Stimulated activated CD4-positive, alpha-beta T cell treated with anti-CD3 and anti-CD28 coated beads, Interleukin-1b, Interleukin-23, amount 100 ng/mL, for 24 hours (primary cell): Measurements from ENCODE around the gene TEDC2.

Experiments used
- DNase-seq, 4 experiments: peaks; one replicate each; pipeline ENCODE4 v3.0.0-alpha.2; 2020; ENCODE audit warnings: low read depth in 4 of 4, low spot score in 1 of 4

Gene TEDC2

DNA sequence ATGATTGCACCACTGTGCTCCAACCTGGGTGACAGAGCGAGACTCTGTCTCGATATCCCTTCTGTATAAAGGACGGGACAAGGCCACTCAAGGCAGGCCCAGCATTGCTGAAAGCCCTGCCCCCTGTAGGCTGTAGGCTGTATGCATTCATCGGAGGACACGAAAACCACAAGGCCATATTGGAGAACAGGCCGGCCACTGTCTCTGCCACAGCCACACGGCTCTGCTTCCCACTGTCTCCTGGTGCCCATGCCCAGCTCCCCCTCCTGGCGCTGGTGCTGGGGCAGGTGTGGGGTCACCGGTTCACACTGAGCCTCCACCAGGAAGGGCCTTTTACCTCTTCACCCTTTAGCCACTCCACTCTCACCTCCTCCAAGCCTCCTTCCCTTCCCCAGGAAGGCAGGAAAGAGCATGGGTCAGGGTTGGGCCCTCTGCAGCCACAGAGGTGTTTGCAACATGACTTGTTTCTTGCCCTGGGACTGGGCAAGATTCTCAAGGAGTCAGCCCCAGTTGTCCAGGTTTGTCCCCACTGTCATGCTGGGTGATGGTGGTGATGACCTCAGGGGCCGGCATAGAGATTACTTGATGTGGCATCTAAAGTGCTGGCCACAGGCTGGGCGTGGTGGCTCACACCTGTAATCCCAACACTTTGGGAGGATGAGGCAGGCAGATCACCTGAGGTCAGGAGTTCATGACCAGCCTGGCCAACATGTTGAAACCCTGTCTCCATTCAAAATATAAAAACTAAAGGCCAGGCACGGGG, 5.9 kb downstream of the TEDC2 start:
- DNase-seq = no peak

DNA sequence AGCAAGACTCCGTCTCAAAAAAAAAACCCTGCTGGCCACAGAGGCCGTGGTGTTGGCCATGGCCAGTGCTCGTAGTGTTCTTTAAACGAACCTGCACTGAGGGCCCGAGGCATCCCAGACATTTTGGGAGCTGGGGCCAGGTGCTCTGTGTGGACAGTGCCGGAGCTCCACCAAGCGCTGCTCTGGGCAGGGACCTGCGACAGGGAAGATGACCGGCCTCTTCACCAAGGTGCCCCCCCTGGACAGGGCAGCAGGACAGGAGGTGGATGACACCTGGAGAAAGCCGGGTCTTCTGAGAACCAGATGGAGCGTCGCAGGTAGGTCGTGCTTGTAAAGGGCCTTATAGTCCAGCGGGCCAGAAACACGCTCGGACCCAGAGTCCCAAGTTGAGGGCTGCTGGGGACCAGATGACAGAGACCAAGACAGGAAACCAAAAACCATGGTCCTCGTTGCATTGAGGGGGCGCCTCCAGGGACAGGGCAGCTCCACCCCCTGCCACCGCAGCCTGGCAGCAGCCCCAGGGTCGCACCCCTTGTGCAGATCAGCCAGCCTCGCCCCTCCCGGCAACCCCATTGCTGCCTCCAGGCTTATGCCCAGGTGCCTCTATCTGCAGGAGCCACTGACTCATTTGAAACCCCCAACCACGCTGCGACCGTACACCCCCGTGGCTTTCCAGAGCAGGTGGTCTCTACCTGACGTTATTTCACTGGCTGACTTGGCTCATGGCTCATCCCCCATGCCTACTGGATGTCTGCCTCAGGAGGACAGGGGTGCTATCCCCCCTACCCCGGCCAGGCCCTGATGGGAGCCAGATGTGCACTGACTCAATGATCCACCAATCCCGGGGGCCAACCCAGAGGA, 7.0 kb downstream of the TEDC2 start:
- DNase-seq = no peak

DNA sequence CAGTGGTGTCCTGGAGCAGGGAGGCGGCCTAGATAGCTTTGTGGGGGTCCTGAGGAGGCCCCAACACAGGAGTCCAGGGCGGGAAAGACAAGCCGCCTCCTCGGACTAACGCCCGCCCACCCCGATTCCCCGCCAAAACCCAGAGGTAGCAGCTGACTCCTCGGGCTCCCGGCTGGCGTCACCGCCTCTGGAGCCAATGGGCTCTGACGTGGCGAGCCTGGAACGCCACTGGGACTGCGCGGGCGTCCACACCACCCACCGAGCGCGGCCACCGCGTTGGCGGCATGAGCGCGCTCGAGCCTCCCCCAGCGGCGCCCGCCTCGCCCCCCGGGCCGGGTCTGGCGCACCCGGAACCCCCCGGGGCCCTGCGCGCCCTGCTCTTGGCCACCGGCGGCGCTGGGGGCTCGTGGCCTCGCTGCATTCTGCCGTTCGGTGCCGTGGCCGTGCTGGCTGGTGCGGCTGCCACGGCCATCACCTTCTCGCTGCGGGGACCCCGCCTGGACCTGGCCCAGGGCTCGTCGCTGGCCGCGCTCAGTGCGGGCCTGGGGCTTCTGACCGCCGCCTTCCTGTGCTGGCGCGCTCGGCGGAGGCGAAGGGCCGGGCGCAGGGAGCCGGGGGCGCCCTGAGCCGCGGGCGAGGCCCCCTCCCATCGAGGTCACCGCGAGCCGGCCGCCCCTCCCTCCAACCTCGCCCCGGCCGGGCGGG, 7.8 kb downstream of the TEDC2 start:
- DNase-seq = no peak

- no peak for DNase-seq
These were observed 8.4 kb downstream of the TEDC2 start for GRCh38 chr16:2468233-2468724.

DNA sequence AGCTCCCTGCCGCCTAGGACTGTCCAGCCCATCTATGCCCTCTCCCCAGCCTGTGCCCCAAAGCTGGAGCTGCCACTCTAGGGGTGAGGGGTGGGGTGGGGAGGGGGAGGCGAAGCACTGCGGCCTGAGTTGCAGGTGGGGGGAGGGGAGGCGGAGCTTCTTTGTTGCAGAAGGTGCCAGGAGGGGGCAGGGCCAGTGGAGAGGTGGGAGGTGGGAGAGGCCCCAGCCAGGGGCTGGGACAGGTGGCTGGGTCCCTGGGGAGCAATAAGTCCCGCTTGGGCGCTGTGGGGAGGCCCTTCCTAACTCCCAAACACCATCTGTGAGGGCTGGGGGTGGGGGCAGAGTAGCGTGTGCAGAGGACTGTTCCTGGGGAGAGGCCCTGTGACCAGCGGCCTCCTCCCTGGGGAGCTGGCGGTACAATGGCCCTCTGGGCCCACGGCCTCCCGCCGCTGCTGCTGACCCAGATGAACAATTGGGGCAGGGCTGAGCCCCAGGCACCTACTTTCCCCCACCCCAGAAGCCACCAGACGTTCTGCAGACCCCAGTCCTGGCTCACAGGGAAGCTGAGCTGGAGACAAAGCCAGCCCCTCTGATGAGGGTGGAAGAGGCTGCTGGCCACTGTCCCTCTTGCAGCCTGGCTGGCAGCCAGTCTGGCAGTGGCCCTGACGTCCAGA, 9.0 kb downstream of the TEDC2 start:
- DNase-seq = no peak

- no peak for DNase-seq
These were observed 9.7 kb downstream of the TEDC2 start for GRCh38 chr16:2469399-2470233.

GRCh38 chr16:2470234-2470601, 10.3 kb downstream of the TEDC2 start:
- no peak for DNase-seq

DNA sequence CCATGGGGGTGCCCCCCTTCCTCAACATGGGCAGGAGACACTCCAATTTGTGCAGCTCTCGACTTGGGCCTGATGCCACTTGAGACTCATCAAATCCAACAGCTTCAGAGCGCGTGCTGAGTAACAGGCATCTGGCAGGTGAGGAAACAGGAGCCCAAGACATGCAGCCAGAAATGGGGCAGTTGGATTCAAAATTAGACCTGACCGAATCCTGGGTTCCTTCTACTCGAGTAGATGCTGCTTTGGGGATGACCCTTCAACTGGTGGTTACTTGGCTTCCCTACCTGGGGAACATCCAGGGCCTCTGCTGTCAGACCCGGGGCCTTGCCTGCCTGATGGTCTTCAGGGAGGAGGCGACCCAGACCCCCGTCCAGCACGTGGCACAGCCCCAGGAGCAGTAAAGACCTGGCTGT, 10.7 kb downstream of the TEDC2 start:
- no peak for DNase-seq

- no peak for DNase-seq
These were observed 11.2 kb downstream of the TEDC2 start, which contains the start of gene NTN3 for GRCh38 chr16:2471016-2471652. TSS of gene NTN3 (plus strand) at chr16:2471297. CDS start at chr16:2471702, 405 bp downstream.

DNA sequence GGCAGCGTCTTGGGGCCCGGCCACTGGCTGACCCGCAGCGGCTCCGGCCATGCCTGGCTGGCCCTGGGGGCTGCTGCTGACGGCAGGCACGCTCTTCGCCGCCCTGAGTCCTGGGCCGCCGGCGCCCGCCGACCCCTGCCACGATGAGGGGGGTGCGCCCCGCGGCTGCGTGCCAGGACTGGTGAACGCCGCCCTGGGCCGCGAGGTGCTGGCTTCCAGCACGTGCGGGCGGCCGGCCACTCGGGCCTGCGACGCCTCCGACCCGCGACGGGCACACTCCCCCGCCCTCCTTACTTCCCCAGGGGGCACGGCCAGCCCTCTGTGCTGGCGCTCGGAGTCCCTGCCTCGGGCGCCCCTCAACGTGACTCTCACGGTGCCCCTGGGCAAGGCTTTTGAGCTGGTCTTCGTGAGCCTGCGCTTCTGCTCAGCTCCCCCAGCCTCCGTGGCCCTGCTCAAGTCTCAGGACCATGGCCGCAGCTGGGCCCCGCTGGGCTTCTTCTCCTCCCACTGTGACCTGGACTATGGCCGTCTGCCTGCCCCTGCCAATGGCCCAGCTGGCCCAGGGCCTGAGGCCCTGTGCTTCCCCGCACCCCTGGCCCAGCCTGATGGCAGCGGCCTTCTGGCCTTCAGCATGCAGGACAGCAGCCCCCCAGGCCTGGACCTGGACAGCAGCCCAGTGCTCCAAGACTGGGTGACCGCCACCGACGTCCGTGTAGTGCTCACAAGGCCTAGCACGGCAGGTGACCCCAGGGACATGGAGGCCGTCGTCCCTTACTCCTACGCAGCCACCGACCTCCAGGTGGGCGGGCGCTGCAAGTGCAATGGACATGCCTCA, 12.0 kb downstream of the TEDC2 start:
- no peak for DNase-seq

GRCh38 chr16:2472488-2472864, 12.6 kb downstream of the TEDC2 start:
- DNase-seq = no peak

DNA sequence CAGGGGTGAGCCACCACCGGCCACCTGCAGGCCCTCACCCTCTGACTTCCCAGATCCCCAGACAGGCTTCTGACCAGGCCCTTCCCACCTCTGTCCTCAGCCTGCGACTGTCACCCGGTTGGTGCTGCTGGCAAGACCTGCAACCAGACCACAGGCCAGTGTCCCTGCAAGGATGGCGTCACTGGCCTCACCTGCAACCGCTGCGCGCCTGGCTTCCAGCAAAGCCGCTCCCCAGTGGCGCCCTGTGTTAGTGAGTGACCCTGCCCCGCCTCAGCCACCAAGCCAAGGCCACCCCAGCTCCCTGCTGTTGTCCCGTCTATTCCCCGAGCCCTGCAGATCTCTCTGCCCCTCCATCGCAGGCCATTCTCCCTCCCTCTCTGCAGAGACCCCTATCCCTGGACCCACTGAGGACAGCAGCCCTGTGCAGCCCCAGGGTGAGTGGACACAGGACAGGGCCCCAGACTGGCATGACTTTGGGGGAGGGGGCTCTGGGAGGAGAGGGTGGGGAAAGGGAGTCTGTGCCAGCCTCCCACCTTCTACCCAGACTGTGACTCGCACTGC, 13.1 kb downstream of the TEDC2 start:
- no peak for DNase-seq

GRCh38 chr16:2473446-2473926, 13.6 kb downstream of the TEDC2 start:
- DNase-seq = no peak

DNA sequence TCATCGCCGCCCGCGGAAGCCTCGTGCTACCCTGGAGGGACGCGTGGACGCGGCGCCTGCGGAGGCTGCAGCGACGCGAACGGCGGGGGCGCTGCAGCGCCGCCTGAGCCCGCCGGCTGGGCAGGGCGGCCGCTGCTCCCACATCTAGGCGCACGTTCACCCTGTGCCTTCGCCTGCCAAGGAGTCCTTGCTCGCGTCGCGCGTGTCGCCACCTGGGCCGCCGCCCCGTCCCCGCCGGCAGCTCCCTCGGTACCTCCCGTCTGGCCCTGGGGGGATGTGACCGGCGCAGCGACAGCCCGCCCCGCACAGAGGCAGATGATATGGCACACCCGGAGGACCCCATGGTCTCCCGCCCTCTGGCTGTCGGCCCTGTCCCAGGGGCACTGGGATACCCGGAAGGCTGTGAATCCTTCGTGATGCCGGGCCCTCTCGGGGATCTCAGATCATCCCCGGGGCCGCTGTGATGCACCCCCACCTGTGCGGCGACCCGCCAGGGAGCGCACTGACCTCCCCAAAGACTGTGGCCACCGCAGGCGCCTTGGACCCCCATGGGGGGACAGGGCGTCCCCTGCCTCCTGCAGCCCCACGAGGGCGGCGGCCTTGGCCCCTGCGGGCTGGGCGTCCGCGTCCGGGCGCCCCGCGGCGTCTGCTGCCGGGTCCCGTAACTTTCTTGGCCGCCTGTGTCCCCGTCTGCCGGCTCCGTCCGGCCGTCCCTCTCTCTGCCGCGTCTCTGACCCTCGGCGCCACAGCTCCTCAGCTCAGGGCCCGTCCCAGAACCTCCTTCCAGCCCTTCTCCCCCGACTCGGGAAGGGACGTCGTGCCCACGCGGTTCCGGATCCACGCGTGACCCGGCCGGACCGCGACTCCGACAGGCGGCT, 14.3 kb downstream of the TEDC2 start:
- no peak for DNase-seq

DNA sequence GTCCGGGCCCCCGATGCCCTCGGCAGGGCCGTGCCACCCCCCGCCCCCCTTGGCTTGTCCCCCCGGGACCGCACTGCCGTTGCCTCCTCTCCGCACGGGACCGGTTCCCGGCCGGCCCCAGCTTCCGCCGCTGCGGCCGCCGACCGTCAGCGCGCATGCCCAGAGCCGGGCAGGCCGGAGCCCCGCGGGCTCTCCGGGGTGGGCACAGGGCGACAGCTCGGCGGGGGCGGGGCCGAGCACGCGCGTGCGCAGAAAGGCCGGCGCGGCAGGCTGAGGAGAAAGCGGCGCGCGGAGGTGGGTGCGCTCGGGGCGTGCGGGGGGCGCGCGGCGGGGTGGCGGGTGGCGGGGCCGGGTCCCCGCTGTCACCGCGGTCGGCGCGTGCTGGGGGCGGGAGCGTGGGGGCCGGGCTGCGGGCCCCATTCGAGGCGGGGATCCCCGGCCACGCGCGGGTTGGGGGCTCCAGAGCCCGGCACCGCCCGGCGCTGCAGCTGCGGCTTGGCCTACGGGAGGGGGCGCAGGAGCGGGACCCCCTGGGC, 15.0 kb downstream of the TEDC2 start, which contains the start of gene TBC1D24:
Gene TBC1D24 (plus strand): TSS at position 251 of the 536 bp plus-strand sequence. CDS start 21,022 bp downstream, outside the sequence.
- peak; percentile 52 to 82 (median 72) for DNase-seq

- DNase-seq = peak in 1 of 4 experiments; percentile 27
These were observed 15.8 kb downstream of the TEDC2 start for GRCh38 chr16:2475413-2476344.
